ENCODE data around the gene SATL1. TPM values are rescaled to one million over a fixed set of nuclear protein-coding genes. Genes with fewer than 3 reads are reported as not detected.

Gene SATL1
- polyA plus RNA-seq, 1 donor (not counting 4 experiments of a cell fraction or from before 2014, with no cell fraction given): 0.52 TPM

- no peak for TF ChIP-seq EZH2 (IDR thresholded peaks at IDR 0.05; ENCODE audit: low read length)
- TF ChIP-seq CTCF (optimal IDR thresholded peaks at IDR 0.05 in 1 of 3, IDR thresholded peaks at IDR 0.05 in 1 of 3, conservative IDR thresholded peaks at IDR 0.05 in 1 of 3; ENCODE audit: extremely low read depth in 1 of 3, insufficient read depth in 2 of 3, low read length in 3 of 3): no peak
- H3K4me3 ChIP-seq (ENCODE audit: control insufficient read depth in 2 of 3, extremely low read depth in 1 of 3, insufficient read depth in 2 of 3, low read depth in 1 of 3, low read length in 3 of 3): no peak overlapping the region
- no peak for FAIRE-seq
- no peaks in the 10 kb centered on the region for H3K4me1 ChIP-seq (ENCODE audit: control insufficient read depth, extremely low read depth, insufficient read depth, low read length)
- H3K36me3 ChIP-seq (ENCODE audit: control insufficient read depth in 2 of 2, extremely low read depth in 1 of 2, insufficient read depth in 2 of 2, low read length in 2 of 2): no peaks in the 10 kb centered on the region
- no peaks in the 10 kb centered on the region for H3K79me2 ChIP-seq (ENCODE audit: control insufficient read depth, insufficient read depth, low read length)
- no peak overlapping the region for H2AFZ ChIP-seq (ENCODE audit: control insufficient read depth, low read length)
- no peak overlapping the region for H3K4me2 ChIP-seq (ENCODE audit: control insufficient read depth, extremely low read depth, insufficient read depth, low read depth, low read length)
- no peaks in the 10 kb centered on the region for H3K9me3 ChIP-seq (ENCODE audit: control insufficient read depth, low read depth, low read length)
- no peak for DNase-seq (ENCODE audit: low read depth, low spot score)
- H3K27ac ChIP-seq (ENCODE audit: control insufficient read depth, insufficient read depth, low read length): no peak overlapping the region
- H3K9ac ChIP-seq (ENCODE audit: control insufficient read depth, extremely low read depth, insufficient read depth, low read length): no peak overlapping the region
- dilution Hi-C loops (cut with MboI; ENCODE audit: extremely low pct_ligation_motif_present, low sequenced_read_pairs): no loop called here
- H3K27me3 ChIP-seq (ENCODE audit: control insufficient read depth, extremely low read depth, insufficient read depth, low read length): no peaks in the 10 kb centered on the region
- H4K20me1 ChIP-seq (ENCODE audit: control insufficient read depth, extremely low read depth, insufficient read depth, low read length): no peaks in the 10 kb centered on the region
- H3K9me1 ChIP-seq (ENCODE audit: control insufficient read depth, extremely low read depth, insufficient read depth, low read length): no peaks in the 10 kb centered on the region
Observed at GRCh38 chrX:85215946-85216345, 27.6 kb downstream of the SATL1 start.

GRCh38 chrX:85213792-85214530 lies 29.6 kb downstream of the SATL1 start:
- no peaks in the 10 kb centered on the region for H3K79me2 ChIP-seq (ENCODE audit: control insufficient read depth, insufficient read depth, low read length)
- no peak for DNase-seq (ENCODE audit: low read depth, low spot score)

More at GRCh38 chrX:85213792-85214530, 29.6 kb downstream of the SATL1 start:
- Histone ChIP-seq H3K9me1 (ENCODE audit: control insufficient read depth, extremely low read depth, insufficient read depth, low read length) (no peaks in the 10 kb centered on the region), H3K27me3 (ENCODE audit: control insufficient read depth, extremely low read depth, insufficient read depth, low read length) (no peaks in the 10 kb centered on the region), H4K20me1 (ENCODE audit: control insufficient read depth, extremely low read depth, insufficient read depth, low read length) (no peaks in the 10 kb centered on the region), H3K9ac (ENCODE audit: control insufficient read depth, extremely low read depth, insufficient read depth, low read length) (no peak overlapping the region), H3K4me1 (ENCODE audit: control insufficient read depth, extremely low read depth, insufficient read depth, low read length) (no peaks in the 10 kb centered on the region), H3K9me3 (ENCODE audit: control insufficient read depth, low read depth, low read length) (no peaks in the 10 kb centered on the region), H3K36me3 (ENCODE audit: control insufficient read depth in 2 of 2, extremely low read depth in 1 of 2, insufficient read depth in 2 of 2, low read length in 2 of 2) (no peaks in the 10 kb centered on the region), H3K4me3 (ENCODE audit: control insufficient read depth in 2 of 3, extremely low read depth in 1 of 3, insufficient read depth in 2 of 3, low read depth in 1 of 3, low read length in 3 of 3) (no peak overlapping the region), H3K4me2 (ENCODE audit: control insufficient read depth, extremely low read depth, insufficient read depth, low read depth, low read length) (no peak overlapping the region), H3K27ac (ENCODE audit: control insufficient read depth, insufficient read depth, low read length) (no peak overlapping the region), H2AFZ (ENCODE audit: control insufficient read depth, low read length) (no peak overlapping the region)
- dilution Hi-C loops (cut with MboI; ENCODE audit: extremely low pct_ligation_motif_present, low sequenced_read_pairs): no loop called here
- no peak for FAIRE-seq
- TF ChIP-seq EZH2 (IDR thresholded peaks at IDR 0.05; ENCODE audit: low read length): no peak
- TF ChIP-seq CTCF (optimal IDR thresholded peaks at IDR 0.05 in 1 of 3, IDR thresholded peaks at IDR 0.05 in 1 of 3, conservative IDR thresholded peaks at IDR 0.05 in 1 of 3; ENCODE audit: extremely low read depth in 1 of 3, insufficient read depth in 2 of 3, low read length in 3 of 3): no peak

All from keratinocyte (primary cell).